Mesangial cell (primary cell): ENCODE results near the gene POLR2J3. TPM values are rescaled to one million over a fixed set of nuclear protein-coding genes. Genes with fewer than 3 reads are reported as not detected.

ENCODE experiments used
- total RNA-seq: library from RNA; depleted of rRNA; stranded (reverse); fragments of >200 nt; gene quantifications from 2 replicates; pipeline ENCODE4 v1.2.3, GENCODE V29; 2015

Gene POLR2J3
- 6.8 and 51.0 TPM in 2 replicates for total RNA-seq

GRCh38 chr7:102572261-102573239, at the start of gene POLR2J3:
Gene POLR2J3, minus strand, starts transcription at chr7:102572583. Its CDS starts 62 bp downstream, at chr7:102572521.

GRCh38 chr7:102616507-102617125, 44.2 kb upstream of the POLR2J3 start, which contains the start of gene RASA4:
Gene RASA4, minus strand, starts transcription at chr7:102616756. Its CDS starts 67 bp downstream, at chr7:102616689.

DNA sequence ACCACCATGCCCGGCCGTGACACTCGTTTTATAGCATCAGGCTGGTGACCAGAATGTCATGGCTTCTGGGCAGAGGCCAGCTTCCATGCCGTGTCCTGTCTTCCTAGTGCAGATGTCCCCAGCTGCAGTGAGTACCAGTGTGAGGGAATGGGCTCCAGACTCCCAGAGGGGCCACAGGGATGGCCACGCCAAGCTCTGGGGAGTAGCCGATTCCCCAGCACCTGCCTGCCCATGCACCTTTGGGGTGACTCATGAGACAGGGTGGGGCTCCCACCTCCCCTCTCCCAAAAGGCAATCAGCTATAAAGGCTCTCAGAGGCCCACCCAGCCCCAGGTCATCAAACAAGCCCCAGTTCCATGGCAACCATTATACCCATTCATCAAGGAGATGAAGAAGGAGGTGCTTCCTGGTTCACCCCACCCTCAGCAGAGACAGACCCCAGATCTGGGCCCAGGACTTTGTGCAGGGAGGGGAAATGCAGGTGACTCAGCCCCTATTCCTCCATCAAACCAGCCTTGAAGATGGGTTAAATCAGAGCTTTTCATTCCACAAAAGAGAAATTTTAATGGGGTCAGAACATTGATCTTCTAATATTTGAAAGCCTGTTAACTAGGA, 21.5 kb downstream of the POLR2J3 start, which contains the start of gene SPDYE2:
TSS of gene SPDYE2 (plus strand) at position 419 of the 615 bp plus-strand sequence. CDS start 2,030 bp downstream, outside the sequence.

DNA sequence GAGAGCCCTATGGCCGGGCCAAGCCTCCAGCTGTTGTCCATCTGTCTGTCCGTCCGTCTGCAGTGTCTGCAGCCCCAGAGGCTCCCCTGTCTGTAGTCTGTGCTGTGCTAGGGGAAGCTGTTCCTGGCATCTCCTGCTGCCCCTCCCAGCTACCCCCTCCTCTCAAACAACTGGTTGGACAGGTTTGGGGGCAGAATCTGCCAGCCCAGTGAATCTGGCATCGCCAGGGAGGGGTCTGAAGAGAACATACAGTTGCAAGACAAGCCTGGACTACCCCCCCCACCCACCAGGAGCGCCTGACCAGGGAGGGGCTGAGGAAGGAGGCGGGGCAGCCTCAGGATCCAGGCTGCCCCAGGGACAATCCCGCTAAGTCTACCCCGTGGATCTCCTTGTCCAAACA, 28.8 kb downstream of the POLR2J3 start, which contains the start of gene UPK3BL2:
TSS of gene UPK3BL2 (minus strand) at position 101 of the 400 bp plus-strand sequence. CDS start at position 41, 60 bp downstream.

GRCh38 chr7:102517550-102518147, 54.7 kb downstream of the POLR2J3 start, which contains the start of gene RASA4B:
Gene RASA4B, minus strand, starts transcription at chr7:102517777. Its CDS starts 67 bp downstream, at chr7:102517710.

Other genes starting within 250 kb of the POLR2J3 start
- not detected in 2 replicates for gene SPDYE6, start 216.1 kb downstream of the POLR2J3 start, total RNA-seq
- 9.1 and 16.4 TPM in 2 replicates for gene PRKRIP1, start 176.2 kb downstream of the POLR2J3 start, total RNA-seq
- gene ORAI2, start 139.0 kb downstream of the POLR2J3 start, total RNA-seq, result 60.6 and 61.8 TPM in 2 replicates
- 22.2 and 27.6 TPM in 2 replicates for gene ALKBH4, start 107.7 kb downstream of the POLR2J3 start, total RNA-seq
- gene LRWD1, start 107.6 kb downstream of the POLR2J3 start, total RNA-seq, result 28.1 and 32.8 TPM in 2 replicates
- gene POLR2J, start 93.7 kb downstream of the POLR2J3 start, total RNA-seq, result 50.3 and 62.1 TPM in 2 replicates
- 0.81 and 26.1 TPM in 2 replicates for gene RASA4B, start 54.8 kb downstream of the POLR2J3 start, total RNA-seq
- 0.98 and 10.5 TPM in 2 replicates for gene UPK3BL2, start 28.9 kb downstream of the POLR2J3 start, total RNA-seq
- gene SPDYE2, start 21.4 kb downstream of the POLR2J3 start, total RNA-seq, result not detected in 2 replicates
- gene RASA4, start 44.2 kb upstream of the POLR2J3 start, total RNA-seq, result 3.4 and 16.2 TPM in 2 replicates
- 8.6 and 50.1 TPM in 2 replicates for gene UPK3BL1, start 70.2 kb upstream of the POLR2J3 start, total RNA-seq
- not detected in 2 replicates for gene SPDYE2B, start 77.7 kb upstream of the POLR2J3 start, total RNA-seq
- gene POLR2J2, start 99.1 kb upstream of the POLR2J3 start, total RNA-seq, result 0.33 and 2.7 TPM in 2 replicates
- 7.2 and 8.1 TPM in 2 replicates for gene FAM185A, start 176.4 kb upstream of the POLR2J3 start, total RNA-seq